ENCODE data around the gene PPP1R1B.

PPP1R1B gene

DNA sequence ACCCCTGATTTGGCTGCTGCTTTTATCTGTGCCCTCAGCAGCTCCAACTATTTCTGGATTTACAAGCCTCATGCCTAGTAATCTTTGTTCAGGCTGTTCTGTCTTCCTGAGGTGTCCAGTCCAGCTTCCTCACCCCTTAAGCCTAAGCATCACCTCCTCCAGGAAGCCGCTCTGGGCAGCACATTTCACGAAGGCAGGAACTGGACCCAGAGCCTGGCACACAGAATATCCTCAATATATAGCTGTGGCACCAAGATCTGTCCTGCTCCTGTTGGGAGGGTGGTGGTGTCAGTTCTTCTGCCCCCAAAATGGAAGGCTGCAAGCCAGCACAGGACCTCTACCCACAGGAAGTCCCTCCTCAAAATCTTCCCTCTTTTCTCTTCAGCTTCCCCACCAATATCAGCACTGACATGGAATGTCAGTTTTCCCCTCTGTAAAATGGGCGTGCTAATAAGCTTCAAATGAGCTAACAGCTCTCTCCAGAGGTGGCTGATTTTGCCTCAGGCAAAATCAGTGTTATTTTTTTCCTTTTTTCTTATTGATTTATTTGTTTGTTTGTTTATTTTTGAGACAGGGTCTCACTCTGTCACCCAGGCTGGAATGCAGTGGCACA lies 12.1 kb upstream of the PPP1R1B start:
- no peak for DNase-seq

DNA sequence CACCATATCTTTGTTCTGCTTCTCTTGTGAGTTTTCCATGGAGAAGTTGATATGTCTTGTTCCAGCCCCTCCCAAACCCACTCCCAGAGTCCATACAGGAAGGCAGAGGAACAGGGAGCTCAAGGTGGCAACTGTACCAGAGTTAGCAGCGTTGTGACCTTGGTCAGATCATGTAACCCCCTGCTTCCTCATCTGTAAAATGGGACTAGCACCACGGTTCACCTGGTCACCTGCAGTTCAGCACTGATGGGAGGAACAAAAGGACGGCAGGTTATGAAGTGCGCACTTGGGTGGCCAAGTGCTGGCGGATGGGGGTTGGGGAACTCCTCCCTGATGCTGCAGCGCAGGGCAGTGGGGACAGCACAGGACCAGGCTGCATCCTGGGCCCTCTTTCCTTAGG lies 11.3 kb upstream of the PPP1R1B start:
- no peak for DNase-seq

DNA sequence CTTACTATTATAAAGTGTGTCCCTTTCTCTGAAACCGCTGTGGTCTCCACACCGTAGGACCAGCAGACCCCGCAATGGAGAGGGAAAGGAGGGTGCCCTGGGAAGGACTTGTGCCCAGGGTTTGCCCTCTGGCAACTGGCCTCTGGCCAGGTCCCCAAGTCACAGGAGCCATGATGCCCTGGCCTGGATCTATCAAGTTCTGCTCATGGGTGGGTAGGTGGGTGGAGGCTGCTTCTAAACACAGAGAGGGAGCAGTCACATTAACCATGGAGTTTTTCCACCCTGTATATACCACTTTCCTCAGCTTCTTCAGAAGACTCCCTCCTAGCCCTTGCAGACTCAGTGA lies 9.7 kb upstream of the PPP1R1B start:
- DNase-seq, result no peak

DNA sequence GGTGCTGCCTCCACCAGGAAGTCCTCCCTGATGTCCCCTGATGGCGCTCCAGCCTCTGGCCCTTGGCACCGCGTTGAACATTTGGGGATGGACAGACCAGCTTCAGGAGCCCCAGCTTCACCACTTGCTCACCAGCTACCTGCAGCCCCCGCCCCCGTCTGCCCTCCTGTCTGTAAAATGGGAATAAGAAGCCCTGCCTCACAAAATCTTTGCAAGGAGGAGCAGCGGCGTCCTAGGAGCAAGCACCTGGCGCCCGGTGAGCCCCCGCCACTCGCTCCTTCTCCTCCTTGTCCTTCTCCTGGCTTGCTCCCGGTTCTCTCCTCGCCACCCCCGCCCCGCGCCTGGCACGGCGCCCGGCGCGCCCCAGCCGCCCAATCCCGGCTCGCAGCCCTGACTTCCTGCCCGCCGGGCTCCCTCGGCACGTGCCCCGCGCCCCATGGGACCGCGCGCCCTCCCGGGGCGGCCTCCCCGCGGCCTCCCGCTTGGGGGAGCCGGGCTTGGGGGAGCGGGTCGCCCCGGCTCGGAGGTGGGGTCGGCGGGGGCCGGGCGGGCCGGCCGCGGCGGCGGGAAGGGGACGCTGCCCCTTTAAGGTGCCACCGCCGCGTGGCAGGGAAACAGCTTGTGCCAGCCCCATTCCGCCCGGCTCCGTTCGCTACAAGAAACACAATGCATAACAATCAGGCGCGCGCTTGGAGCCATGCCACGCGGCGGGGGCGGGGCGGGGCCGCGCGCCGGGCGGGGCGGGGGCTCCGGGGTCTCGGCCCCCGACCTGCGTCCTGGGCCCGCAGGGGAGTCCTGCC lies 9.1 kb upstream of the PPP1R1B start:
- DNase-seq, result peak in 34 of 51 donors; percentile 6 to 62 (median 38)

- DNase-seq, result peak in 1 of 51 donors; percentile 57
These were observed 8.4 kb upstream of the PPP1R1B start for GRCh38 chr17:39618246-39618913.

DNA sequence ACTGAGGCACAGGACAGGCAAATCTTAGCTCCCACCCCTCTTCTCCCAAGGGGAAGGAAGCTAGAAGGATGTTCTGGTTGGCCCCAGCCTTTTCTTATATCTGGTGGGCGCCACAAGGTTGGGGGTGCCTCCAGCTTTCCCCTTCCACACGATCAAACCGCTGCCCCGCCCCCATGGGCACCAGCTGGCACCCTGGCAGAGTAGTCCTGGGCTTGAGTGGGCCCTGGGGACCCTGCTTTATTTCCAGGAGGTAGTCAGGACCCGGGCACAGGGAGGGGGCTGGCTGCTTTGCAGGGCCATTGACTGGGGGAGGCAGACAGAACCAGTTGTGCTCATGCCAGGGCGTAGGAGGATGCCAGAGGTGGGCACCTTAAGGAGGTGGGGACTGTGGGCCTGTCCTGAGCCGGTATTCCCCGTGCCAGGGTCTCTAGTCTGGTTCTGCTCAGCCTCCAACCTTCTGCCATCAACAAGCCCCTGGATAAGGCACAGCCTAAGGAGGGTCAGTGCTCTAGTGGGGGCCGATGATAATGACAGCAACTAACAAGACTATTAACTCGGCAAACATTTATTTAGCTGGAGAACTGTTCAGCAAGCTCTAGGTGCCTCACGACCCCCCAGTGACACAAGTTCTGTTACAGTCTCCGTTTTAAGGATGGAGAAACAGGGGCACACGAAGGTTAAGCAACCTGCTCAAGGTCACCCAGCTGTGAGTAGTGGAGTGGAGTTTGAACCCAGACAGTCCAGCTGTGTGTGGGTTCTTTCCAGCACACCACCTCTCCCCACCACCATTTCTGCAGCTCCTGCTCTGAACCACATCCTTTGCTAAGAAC lies 7.6 kb upstream of the PPP1R1B start:
- DNase-seq, result no peak

- no peak for DNase-seq
These were observed 7.0 kb upstream of the PPP1R1B start for GRCh38 chr17:39619786-39620101.

GRCh38 chr17:39621523-39622379 lies 5.0 kb upstream of the PPP1R1B start:
- peak; percentile 39 to 97 (median 78) for DNase-seq

DNA sequence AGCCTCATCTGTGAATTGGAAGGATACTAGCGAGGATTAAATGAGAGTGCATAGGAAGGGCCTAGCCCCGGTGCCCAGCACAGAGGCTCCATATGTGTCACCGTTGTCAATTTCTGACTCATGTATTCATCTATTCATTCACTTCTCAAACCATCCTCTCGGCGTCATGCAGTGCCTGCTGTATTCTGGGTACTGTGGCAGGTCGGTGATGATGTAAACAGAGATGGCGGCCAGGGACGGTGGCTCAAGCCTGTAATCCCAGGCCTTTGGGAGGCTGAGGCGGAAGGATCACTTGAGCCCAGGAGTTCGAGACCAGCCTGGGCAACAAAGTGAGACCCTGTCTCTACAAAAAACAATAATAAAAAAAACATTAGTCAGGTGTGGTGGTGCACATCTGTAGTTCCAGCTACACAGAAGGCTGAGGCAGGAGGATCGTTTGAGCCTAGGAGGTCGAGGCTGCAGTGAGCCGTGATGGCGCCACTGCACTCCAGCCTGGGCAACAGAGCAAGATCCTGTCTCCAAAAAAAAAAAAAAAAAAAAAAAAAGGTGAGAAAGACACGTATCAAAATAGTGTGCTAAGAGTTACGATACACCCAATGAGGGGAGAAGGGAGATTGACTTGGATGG lies 4.3 kb upstream of the PPP1R1B start:
- peak in 1 of 51 donors; percentile 75 for DNase-seq

GRCh38 chr17:39623356-39623950 lies 3.3 kb upstream of the PPP1R1B start:
- peak; percentile 33 to 89 (median 74) for DNase-seq

DNA sequence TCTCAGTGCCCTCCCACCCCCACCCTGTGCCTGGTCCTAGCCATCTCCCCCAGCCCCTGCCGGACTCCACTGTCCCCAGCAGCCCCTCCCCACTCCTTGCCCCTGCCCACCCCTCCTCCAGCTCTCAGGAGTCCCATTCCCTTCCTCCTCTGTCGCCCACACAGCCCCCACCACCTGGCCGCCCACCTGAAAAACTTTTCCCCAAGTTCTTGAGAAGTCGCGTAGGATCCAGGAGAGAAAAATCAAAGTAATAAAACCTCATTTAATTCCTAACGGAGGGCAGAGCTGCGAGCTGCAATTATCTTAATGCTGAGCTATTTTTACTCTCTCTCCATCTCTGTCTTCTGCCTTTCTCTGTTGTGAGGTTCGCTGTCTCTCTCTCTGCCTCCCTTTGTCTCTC lies 2.4 kb upstream of the PPP1R1B start:
- DNase-seq, result peak in 1 of 51 donors; percentile 29

GRCh38 chr17:39625198-39625785 lies 1.5 kb upstream of the PPP1R1B start:
- no peak for DNase-seq

DNA sequence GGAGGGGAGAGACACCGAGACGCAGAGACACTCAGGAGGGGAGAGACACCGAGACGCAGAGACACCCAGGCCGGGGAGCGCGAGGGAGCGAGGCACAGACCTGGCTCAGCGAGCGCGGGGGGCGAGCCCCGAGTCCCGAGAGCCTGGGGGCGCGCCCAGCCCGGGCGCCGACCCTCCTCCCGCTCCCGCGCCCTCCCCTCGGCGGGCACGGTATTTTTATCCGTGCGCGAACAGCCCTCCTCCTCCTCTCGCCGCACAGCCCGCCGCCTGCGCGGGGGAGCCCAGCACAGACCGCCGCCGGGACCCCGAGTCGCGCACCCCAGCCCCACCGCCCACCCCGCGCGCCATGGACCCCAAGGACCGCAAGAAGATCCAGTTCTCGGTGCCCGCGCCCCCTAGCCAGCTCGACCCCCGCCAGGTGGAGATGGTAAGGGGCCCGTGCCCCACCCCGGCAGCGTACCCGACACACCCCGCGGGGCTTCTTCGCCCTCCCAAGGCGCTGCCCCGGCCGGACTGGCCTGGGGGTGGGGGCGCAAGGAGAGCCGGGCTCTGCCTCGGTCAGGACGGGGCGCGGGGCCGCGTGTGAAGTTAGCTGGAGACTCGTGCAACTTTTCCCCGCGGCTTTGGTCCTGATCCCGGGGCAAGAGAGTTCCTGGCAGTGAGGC lies 427 bp downstream of the PPP1R1B start:
- DNase-seq, result no peak

DNA sequence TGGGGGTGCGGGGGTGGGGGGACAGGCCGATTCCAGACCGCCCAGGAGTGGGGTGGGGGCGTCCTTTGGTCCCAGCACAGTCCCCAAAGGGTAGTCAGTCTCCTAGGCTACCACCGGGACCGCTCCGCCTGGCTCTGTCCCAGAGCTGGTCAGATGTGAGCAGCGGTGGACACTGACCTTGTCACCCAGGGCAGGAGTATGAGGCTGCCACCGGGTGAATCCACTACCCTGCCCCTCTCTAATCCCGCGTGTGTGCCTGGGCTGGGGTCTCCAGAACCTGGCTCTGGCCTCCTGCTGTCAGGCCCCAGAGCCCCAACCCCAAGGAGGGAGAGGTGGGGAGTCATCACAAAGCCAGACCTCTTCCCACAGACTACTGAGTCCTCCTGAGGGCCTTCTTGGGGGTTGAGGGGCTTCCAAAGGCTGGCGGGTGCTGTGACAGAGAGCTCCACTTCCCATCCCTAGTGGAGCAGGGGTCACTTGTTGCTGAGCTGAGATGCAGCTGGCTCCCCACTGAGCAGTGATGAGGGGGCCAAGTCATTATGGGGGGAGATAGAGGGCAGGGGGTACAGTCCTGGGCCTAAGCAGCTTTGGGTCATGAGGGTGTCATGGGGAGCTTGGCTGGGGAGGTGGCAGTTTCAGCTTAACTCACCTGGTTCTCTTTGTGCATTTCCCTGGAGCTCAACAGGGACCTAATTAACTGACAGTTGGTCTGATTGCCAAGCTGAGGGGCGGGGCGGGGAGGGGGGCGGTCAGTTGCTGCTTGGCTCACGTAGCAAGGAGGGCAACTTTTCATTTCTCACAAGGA lies 1.2 kb downstream of the PPP1R1B start:
- DNase-seq, result peak in 2 of 51 donors; percentile 6 to 30

DNA sequence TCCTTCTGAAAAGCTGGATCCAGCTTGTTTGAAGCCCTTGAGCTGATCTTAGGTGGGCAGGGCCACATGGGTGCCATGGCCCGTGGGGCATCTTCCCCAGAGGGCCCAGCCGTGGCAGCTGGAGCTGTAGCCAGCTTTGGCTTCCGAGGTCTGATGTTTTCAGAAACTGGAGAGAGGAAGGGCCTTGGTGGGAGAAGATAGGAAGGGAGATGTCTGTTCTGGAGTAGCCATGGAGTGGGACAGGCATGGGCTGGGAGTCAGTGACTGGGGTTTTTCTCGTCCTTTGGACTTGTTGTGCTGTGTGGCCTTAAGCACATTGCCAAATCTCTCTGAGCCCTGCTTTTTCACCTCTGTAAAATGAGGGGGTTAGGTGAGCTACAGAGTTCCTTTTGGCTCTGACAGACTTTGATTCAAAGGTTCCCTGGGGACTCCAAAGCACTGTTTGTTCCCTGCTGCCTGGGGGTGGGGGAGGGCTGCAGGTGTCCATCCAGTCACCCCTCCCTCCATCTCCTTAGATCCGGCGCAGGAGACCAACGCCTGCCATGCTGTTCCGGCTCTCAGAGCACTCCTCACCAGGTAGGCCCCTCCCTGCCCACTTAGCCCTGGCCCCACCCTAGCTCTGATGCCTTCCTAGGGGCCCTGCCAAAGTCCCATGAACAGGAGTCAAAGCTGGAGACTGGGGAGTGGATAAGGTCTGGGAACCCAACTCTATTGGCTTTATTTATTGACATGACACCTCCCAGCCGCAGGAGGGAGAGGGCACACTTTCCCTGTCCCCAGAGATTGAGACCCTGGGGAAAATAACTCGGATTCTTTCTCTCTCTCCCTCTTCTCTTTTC lies 2.1 kb downstream of the PPP1R1B start:
- no peak for DNase-seq

DNA sequence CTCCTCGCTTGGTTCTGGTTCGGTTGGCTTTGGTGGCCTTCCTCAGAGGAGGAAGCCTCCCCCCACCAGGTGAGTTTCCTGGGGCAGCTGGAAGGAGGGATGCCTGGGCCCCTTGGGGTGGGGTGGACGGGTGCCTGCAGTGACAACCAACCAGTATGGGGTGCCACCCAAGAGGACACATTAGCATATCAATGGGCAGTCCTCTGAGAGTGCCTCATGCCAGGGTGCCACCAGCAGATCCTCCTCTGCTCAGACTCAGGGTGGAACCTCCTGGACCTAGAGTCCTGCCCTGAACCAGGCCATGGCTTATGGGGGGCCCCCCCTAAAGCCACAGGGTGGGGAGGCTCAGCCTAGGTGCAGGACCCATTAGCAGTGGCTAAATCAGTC lies 2.7 kb downstream of the PPP1R1B start:
- DNase-seq, result no peak

DNA sequence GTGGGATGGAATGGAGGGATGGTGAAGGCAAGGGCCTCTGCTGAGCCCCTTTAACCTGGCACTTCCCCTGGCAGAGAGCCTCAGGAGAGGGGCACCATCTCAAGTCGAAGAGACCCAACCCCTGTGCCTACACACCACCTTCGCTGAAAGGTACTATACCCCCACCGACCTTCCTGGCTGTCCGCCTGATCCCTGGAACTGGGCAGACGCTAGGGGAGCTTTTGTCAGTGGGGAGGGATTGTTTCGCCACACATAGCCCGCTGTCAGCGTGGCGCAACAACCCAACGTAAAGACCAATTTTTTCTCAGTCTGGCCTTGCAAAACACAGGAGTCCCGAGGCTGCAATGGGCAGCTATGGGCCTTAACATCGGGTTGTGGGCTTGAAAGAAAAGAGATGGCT lies 3.1 kb downstream of the PPP1R1B start:
- DNase-seq, result no peak

Measured in hypothalamus (tissue), 51 donors.